ELF-1 (cell line): ENCODE data around the gene AKR1C8.

ENCODE experiments used
- DNase-seq: peaks from one replicate; pipeline ENCODE4 v3.0.0-alpha.2; 2016; ENCODE audit warnings: low read depth, low spot score

Gene AKR1C8

GRCh38 chr10:5108658-5109416 lies 76.1 kb downstream of the AKR1C8 start:
- DNase-seq: no peak

- DNase-seq: no peak
Observed at GRCh38 chr10:5107860-5108526, 77.0 kb downstream of the AKR1C8 start.

- no peak for DNase-seq
Observed at GRCh38 chr10:5106553-5106952, 78.4 kb downstream of the AKR1C8 start.

GRCh38 chr10:5105626-5106025 lies 79.3 kb downstream of the AKR1C8 start:
- DNase-seq: no peak
